Fibroblast of skin of back (primary cell): Measurements from ENCODE around the gene TXN.
"Not testable (repeated sequence)": the region's sequence is repeated elsewhere in the genome, so short reads cannot be mapped to it uniquely, and the experiment has no call there.

Experiments used
- DNase-seq: peaks from one replicate; pipeline ENCODE4 v3.0.0-alpha.2; 2013

The TXN gene

DNA sequence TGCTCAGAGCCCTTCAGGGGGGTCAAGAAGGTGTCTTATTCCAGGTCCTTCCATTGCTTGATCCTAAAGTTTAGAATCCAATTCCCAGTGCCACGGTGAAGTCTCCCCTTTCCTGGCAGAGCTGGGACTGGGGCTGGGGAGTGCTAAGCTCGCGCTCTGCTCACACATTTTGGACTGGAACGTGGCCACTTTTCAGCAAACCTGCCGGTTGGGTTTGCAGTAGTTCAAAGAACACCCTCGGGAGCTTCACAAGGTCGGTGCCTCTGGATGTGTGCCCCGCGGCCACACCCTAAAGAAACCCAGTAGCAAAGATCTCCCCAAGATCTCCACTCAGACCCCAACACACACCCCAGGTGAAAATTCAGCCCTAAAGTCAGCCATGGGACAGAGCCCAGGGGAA, 48.3 kb downstream of the TXN start, which contains the start of gene C9orf152:
C9orf152 (minus strand) TSS at position 129 of the 400 bp plus-strand sequence. CDS start 580 bp downstream, outside the sequence.
- DNase-seq = no peak

DNA sequence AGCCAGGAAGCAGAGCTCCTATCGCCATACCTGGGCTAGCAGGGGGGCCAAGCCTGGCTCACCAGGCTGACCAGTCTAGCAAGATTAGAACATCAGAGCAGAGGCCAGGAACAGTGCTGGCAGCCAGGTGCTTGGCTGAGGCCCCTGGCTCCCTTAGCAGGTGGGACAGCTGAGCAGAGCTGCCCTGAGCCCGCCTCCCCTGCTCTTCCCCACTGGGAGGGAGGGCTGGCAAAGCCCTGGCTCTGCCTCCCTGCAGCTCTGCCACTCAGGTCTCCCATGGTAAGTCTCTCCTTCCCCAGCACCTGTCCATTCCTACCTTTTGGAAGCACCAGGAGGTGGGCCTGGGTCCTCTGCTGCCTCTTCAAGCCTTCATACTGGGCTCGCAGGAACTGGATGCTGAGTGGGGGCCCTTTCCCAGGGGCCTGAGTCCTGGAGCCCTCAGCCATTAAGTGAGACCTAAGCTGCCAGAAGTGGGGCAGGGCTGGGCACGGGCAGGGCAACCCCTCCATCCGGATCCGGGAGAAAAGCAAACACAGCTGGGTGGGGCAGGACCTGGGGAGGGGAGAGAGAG, 49.2 kb downstream of the TXN start:
- no peak for DNase-seq

DNA sequence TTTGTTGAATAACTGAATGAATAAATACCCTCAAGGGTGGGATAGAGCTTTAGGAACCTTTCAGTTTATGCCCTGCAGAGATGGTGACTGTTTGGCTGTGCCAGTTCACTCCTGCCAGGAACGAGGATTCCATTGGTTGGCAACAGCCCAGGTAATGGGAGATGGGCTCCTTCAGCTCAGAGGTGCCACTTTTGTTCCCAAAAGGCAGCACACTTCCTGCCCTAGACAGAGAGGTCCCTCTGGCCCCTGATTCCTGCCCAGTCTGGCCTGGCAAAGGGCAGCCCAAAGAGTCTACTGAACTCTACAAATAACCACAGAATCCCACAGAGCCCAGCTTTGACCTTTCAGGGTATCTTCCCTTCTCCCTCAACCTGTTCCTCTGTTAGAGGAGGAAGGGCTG, 49.9 kb downstream of the TXN start:
- DNase-seq = no peak

DNA sequence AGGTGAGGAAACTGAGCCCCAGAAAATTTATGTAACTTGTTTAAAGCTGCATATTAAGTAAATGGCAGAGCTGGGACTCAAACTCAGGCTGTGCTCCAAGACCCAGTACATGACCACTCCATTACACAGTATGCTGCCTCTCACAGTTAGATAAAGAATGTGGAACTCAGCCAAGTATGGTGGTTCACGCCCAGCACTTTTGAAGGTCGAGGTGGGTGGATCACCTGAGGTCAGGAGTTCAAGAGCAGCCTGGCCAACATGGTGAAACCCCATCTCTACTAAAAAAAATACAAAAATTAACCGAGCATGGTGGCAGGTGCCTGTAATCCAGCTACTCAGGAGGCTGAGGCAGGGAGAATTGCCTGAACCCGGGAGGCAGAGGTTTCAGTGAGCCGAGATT, 50.7 kb downstream of the TXN start:
- DNase-seq = not testable (repeated sequence)

DNA sequence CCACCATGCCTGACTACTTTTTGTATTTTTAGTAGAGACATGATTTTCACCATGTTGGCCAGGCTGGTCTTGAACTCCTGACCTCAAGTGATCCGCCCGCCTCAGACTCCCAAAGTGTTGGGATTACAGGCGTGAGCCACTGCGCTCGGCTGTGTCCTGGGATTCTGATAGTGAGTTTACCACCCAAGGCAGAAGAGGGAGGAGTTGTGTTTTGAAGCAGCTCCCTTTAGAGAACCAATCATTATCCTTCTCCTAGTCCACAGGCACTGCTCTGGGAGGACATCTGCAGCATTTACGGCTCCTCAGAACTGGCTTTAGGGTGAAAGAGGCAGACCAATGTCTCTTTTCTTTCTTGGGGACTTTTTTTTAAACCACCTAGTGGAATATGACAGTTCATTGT, 54.1 kb downstream of the TXN start:
- DNase-seq = no peak

DNA sequence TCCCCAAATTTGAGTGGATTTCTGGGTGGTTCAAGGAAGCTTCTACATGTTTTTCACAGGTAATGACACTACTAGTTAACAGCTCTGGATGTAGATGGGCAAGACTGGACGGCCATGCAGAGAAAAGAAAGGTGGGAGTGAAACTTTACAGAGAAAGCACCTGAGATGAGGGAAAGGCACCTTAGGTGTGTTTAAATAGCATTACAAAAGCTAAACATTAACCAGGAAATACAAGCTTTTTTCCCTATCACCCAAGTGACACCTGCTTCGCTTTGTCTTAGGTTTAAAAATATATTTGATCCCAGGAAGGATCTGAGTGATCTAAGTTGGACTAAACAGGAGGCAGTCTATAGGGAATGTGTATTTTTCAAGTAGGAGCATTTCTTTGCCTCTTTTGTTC, 56.7 kb downstream of the TXN start:
- DNase-seq = no peak

DNA sequence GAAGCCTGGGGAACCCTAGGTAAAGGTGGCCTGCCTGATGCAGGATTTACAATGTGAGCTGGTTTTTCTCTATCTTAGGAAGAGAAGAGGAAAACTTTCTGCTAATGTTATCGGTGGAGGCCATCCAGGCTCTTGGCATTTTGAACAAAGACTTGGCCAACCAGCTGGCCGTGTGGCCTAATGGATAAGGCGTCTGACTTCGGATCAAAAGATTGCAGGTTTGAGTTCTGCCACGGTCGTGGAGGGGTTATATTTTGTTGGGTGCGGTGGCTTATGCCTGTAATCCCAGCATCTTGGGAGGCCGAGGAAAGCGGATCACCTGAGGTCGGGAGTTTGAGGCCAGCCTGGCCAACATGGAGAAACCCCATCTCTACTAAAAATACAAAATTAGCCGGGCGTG, 58.0 kb downstream of the TXN start:
- DNase-seq = no peak

DNA sequence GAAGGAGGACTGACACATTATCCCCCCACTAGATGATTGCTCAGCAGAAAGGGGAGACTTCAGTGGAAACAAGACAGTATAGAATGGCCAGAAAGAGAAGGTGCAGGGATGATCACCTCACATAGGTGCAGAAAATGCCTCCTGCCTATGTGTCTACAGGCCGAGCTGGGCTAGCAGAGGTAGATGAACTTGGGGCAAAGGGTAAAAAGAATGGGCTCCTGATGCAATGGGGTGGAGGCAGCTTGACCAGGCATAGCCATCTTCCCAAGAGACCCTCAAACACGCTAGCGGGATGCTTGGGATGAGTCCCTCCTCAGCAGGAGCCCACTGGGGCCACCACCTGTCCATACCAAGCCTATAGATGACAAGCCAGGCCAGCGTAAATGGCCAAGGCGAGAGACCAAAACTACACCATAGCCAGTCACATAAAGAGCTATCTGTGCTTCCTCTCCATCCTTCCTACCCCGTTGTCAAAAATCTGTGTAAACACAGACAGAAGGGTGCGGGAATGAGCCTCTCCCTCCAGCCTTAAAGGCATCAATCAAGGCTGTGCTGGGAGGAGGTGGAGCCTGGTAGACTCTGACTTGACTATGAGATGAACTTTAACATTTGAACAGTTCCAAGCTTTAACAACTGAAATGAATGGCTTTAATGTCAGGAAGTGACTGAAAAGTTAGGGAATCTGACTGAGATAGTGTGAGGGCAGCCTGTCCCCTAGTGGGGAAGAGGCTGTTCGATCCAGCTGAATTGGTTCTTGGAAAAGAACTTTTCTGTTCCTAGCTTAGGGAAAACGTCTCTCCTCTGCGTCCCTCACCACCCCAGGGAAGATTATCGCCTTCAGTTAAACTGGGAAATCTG, 58.7 kb downstream of the TXN start:
- DNase-seq = no peak

DNA sequence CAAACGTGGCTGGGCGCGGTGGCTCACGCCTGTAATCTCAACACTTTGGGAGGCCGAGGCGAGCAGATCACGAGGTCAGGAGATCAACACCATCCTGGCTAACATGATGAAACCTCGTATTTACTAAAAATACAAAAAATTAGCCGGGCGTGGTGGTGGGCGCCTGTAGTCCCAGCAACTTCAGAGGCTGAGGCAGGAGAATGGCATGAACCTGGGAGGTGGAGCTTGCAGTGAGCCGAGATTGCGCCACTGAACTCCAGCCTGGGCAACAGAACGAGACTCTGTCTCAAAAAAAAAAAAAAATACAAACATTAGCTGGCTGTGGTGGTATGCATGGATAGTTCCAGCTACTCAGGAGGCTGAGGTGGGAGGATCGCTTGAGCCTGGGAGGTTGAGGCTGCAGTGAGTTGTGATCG, 60.2 kb downstream of the TXN start:
- not testable (repeated sequence) for DNase-seq
